Esophagus squamous epithelium (tissue), 5 donors: Measurements from ENCODE around the gene SCN4A. TPM values are rescaled to one million over a fixed set of nuclear protein-coding genes. Genes with fewer than 3 reads are reported as not detected.

Source experiments
- DNase-seq: peaks from one replicate; lab custom pipeline; 2025; lab: John Stamatoyannopoulos, UW
- H3K27ac ChIP-seq, 4 donors: fragments of 200-600 bp; sonication (generic); one replicate each; pipeline ENCODE4 v1.5.1; 2016 to 2019; ENCODE audit warnings: mild to moderate bottlenecking in 1 of 4
- H3K27me3 ChIP-seq, 4 donors: fragments of 200-600 bp; sonication (generic); 1 replicate in 3 of 4; 2 replicates in 1 of 4; pipeline versions ENCODE4 v1.5.1 to v1.6.0; 2017 to 2021; ENCODE audit warnings: antibody characterized with exemption in 1 of 4
- H3K36me3 ChIP-seq, 3 donors: fragments of 200-600 bp; sonication (generic); one replicate each; pipeline ENCODE4 v1.5.1; 2016 to 2019
- H3K4me1 ChIP-seq, 3 donors: fragments of 200-600 bp; sonication (generic); one replicate each; pipeline ENCODE4 v1.5.1; 2017 to 2019
- H3K4me3 ChIP-seq, 4 donors: fragments of 200-600 bp; sonication (generic); 1 replicate in 3 of 4; 2 replicates in 1 of 4; pipeline ENCODE4 v1.5.1; 2016 to 2019; ENCODE audit warnings: mild to moderate bottlenecking in 2 of 4, moderate library complexity in 1 of 4
- H3K9me3 ChIP-seq, 3 donors: fragments of 200-600 bp; sonication (generic); one replicate each; pipeline ENCODE4 v1.5.1; 2016 to 2019
- POLR2A ChIP-seq, 4 donors: fragments of 450-650 bp; IDR thresholded peaks; one replicate each; pipeline ENCODE4 v1.6.1; 2017; ENCODE audit warnings: antibody characterized with exemption in 4 of 4, mild to moderate bottlenecking in 4 of 4, moderate library complexity in 3 of 4
- WGBS, 2 donors: methylation state at CpG; one replicate each; pipeline ENCODE4 v1.1.5; 2018; 5-methylcytosine and 5-hydroxymethylcytosine counted together
- intact Hi-C: fragments of 100-400 bp; cut with DNase I; formaldehyde crosslinking; loops from one replicate; pipeline ENCODE4 v1.15.0; 2022
- total RNA-seq, 4 donors: library from RNA; depleted of rRNA; stranded (reverse); fragments of >200 nt; gene quantifications; one replicate each; pipeline ENCODE4 v1.1.0, GENCODE V29; 2016
- TF ChIP-seq, protein P1 (sequence below), 6 experiments: fragments of 450-650 bp in 4 of 6; fragments of 200-600 bp in 2 of 6; sonication (generic) in 2 of 6; IDR thresholded peaks; one replicate each; pipeline ENCODE4 v1.5.1; 2016 to 2019; ENCODE audit warnings: antibody characterized with exemption in 6 of 6, mild to moderate bottlenecking in 4 of 6, moderate library complexity in 4 of 6
- donor health status: DM: yes; HTN: yes; CAD: no.

The SCN4A gene
- total RNA-seq, 4 donors from 2014 or later: under 0.01 to 0.12 TPM; not detected in 2

DNA sequence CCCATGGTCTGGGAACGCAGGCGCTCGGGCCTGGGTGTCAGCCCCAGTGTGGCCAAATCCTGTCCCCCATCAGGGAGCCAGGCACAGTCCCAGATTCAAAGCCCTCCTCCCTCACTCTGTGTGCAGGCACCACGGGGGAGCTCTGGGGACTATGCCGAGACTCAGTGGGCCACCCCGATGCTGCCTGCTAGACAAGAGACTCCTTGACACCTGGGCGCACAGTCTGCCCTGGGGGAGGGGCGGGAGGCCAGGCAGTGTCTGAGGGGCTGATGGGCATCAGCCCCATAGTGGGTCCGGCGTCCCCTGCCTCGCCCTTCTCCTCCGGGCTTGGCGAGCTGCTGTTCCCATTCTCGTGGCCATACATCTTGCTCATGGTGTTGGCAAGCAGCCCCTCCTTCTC lies 32.1 kb downstream of the SCN4A start:
- TF ChIP-seq POLR2A (IDR thresholded peaks at IDR 0.05): no peak
- TF ChIP-seq, protein P1, sequence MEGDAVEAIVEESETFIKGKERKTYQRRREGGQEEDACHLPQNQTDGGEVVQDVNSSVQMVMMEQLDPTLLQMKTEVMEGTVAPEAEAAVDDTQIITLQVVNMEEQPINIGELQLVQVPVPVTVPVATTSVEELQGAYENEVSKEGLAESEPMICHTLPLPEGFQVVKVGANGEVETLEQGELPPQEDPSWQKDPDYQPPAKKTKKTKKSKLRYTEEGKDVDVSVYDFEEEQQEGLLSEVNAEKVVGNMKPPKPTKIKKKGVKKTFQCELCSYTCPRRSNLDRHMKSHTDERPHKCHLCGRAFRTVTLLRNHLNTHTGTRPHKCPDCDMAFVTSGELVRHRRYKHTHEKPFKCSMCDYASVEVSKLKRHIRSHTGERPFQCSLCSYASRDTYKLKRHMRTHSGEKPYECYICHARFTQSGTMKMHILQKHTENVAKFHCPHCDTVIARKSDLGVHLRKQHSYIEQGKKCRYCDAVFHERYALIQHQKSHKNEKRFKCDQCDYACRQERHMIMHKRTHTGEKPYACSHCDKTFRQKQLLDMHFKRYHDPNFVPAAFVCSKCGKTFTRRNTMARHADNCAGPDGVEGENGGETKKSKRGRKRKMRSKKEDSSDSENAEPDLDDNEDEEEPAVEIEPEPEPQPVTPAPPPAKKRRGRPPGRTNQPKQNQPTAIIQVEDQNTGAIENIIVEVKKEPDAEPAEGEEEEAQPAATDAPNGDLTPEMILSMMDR (IDR thresholded peaks at IDR 0.05): no peak
- H3K36me3 ChIP-seq: no peaks in the 10 kb centered on the region
- no peaks in the 10 kb centered on the region for H3K4me1 ChIP-seq
- 87% methylated on average over 6 of the region's 14 CpGs; no CpG with 5 or more reads in 1 of the 2 donors for WGBS, 2 donors
- H3K27me3 ChIP-seq: no peaks in the 10 kb centered on the region
- no peak overlapping the region for H3K4me3 ChIP-seq
- intact Hi-C loops: no loop called here
- no peaks in the 10 kb centered on the region for H3K9me3 ChIP-seq
- no peak for DNase-seq
- no peak overlapping the region for H3K27ac ChIP-seq

DNA sequence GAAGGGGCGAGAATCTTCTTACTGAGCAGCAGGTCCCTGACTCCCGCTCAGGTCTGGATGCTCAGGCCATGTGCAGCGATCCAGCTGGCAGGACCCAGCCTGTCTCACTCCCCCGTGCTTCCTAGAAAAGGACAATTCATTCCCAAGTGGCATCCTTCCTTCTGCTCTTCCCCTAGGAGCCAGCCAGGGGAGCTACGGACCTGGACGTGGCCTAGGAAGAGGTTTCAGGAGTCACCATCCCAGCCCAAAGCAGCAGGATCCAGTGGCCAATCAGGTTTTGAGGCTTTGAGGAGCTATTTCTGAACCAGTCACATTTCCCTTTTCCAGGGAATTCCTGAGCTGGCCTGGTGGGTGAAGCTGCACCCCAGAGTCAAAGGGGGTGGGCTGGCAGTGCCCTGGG lies 32.8 kb downstream of the SCN4A start:
- DNase-seq: no peak
- TF ChIP-seq, protein P1 (IDR thresholded peaks at IDR 0.05): no peak
- TF ChIP-seq POLR2A (IDR thresholded peaks at IDR 0.05): no peak
- WGBS, 2 donors: 41 to 82% methylated on average over 4 to 6 of the region's 6 CpGs
- no peaks in the 10 kb centered on the region for H3K36me3 ChIP-seq
- intact Hi-C loops: no loop called here
- no peaks in the 10 kb centered on the region for H3K9me3 ChIP-seq
- H3K27ac ChIP-seq: no peak overlapping the region
- H3K4me3 ChIP-seq: no peak overlapping the region
- H3K27me3 ChIP-seq: no peaks in the 10 kb centered on the region
- H3K4me1 ChIP-seq: no peaks in the 10 kb centered on the region

DNA sequence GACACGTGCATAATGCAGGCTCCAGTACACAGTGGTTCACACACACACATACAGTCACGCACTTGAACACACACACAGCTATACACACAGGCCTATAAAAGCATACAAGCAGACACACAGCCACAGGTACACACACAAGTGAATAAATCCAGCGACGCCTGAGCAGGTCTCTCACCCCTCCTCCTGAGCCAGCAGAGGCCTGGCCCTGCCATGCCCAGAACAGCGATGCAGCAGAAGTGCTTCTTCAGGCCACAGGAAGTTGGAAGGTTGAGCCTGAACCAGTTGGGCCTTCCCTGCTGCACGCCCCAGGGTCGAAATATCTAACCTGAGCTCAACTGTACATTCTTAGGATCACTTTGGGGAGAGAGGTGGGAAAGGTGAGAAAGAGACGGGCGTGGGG lies 33.3 kb downstream of the SCN4A start:
- no peaks in the 10 kb centered on the region for H3K4me1 ChIP-seq
- intact Hi-C loops: no loop called here
- WGBS, 2 donors: 80 to 93% methylated on average over 5 to 9 of the region's 9 CpGs
- no peaks in the 10 kb centered on the region for H3K9me3 ChIP-seq
- H3K36me3 ChIP-seq: no peaks in the 10 kb centered on the region
- H3K4me3 ChIP-seq: no peak overlapping the region
- TF ChIP-seq, protein P1 (IDR thresholded peaks at IDR 0.05): no peak
- no peak for TF ChIP-seq POLR2A (IDR thresholded peaks at IDR 0.05)
- H3K27ac ChIP-seq: no peak overlapping the region
- peaks cover 0 to 4% (median 0%) of the 10 kb centered on the region in 4 donors for H3K27me3 ChIP-seq
- no peak for DNase-seq

DNA sequence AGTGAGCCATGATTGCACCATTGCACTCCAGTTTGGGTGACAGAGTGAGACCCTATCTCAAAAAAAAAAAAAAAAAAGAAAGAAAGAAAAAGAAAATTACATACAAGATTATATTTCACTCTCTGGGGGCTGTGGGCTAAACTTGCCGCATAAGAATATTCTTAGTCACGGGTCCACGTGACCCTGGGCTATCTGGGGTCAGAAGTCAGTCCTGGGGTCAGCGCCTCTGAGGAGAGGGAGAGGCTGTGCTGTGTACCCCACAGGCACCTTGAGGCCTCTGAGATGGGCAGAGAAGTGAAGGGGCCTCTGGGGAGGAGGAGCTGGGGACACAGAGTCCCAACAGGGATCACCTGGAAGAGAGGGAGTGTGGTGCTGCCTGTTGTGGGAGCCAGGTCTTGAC lies 34.8 kb downstream of the SCN4A start:
- intact Hi-C loops: no loop called here
- no peak for TF ChIP-seq POLR2A (IDR thresholded peaks at IDR 0.05)
- TF ChIP-seq, protein P1 (IDR thresholded peaks at IDR 0.05): no peak

DNA sequence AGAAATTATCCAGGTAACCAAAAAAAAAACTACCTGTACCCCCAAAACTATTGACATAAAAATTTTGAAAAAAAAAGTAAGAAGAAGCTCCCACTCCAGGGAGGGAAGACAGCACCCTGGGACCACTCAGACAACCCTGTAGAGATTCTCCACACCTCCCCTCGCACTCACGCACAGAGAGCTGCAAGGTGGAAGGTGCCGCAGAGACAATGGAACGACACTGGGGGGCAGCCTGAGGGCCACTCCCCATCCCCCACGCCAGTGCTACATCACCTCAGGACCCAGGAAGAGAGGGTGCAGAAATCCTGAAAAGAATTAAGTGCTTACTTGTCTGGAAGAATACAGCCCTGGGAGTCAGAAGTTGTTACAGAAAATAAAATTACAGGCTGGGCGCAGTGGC lies 35.4 kb downstream of the SCN4A start:
- no peak overlapping the region for H3K27ac ChIP-seq
- 75 to 83% methylated on average over 6 of the region's 6 CpGs for WGBS, 2 donors
- peaks cover 0 to 5% (median 0%) of the 10 kb centered on the region in 4 donors for H3K27me3 ChIP-seq
- intact Hi-C loops: no loop called here
- H3K4me1 ChIP-seq: peaks cover 0 to under 1% (median 0%) of the 10 kb centered on the region in 3 donors
- H3K4me3 ChIP-seq: no peak overlapping the region
- DNase-seq: no peak
- TF ChIP-seq, protein P1 (IDR thresholded peaks at IDR 0.05): no peak
- no peak for TF ChIP-seq POLR2A (IDR thresholded peaks at IDR 0.05)
- no peaks in the 10 kb centered on the region for H3K9me3 ChIP-seq
- H3K36me3 ChIP-seq: no peaks in the 10 kb centered on the region

More for the DNA sequence above, 34.8 kb downstream of the SCN4A start:
- no peaks in the 10 kb centered on the region for H3K9me3 ChIP-seq
- peaks cover 0 to 5% (median 0%) of the 10 kb centered on the region in 4 donors for H3K27me3 ChIP-seq
- 87% methylated on average over 4 of the region's 4 CpGs for WGBS, 2 donors
- no peak for DNase-seq
- no peaks in the 10 kb centered on the region for H3K36me3 ChIP-seq
- no peak overlapping the region for H3K27ac ChIP-seq
- no peaks in the 10 kb centered on the region for H3K4me1 ChIP-seq
- H3K4me3 ChIP-seq: no peak overlapping the region
